BE2C (cell line): ENCODE measurements around the gene ETDB.

Source experiments
- DNase-seq: peaks from one replicate; pipeline ENCODE4 v3.0.0-alpha.2; 2020
- H3K27me3 ChIP-seq: fragments of 250-450 bp; sonication (Bioruptor Pico); 2 replicates; pipeline ENCODE4 v1.5.1; 2020; ENCODE audit warnings: mild to moderate bottlenecking
- H3K36me3 ChIP-seq: fragments of 250-450 bp; sonication (Bioruptor Pico); 2 replicates; pipeline ENCODE4 v1.5.1; 2020; ENCODE audit warnings: mild to moderate bottlenecking
- H3K4me1 ChIP-seq: fragments of 250-450 bp; sonication (Bioruptor Pico); 2 replicates; pipeline ENCODE4 v1.5.1; 2020
- H3K4me3 ChIP-seq: 2 replicates; pipeline ENCODE4 v1.5.1; 2011; ENCODE audit warnings: low read depth, low read length
- H3K9me3 ChIP-seq: fragments of 250-450 bp; sonication (Bioruptor Pico); 2 replicates; pipeline ENCODE4 v1.5.1; 2020
- CTCF ChIP-seq: IDR thresholded peaks from 2 replicates; pipeline ENCODE4 v1.5.1; 2012; ENCODE audit warnings: mild to moderate bottlenecking, low read depth, low read length

The ETDB gene

GRCh38 chrX:135086197-135086854 is 34.0 kb downstream of the ETDB start:
- DNase-seq = no peak
- no peaks in the 10 kb centered on the region for H3K36me3 ChIP-seq

GRCh38 chrX:135081693-135082404 is 38.5 kb downstream of the ETDB start:
- TF ChIP-seq CTCF = no peak
- no peaks in the 10 kb centered on the region for H3K9me3 ChIP-seq
- H3K27me3 ChIP-seq = no peaks in the 10 kb centered on the region
- no peaks in the 10 kb centered on the region for H3K4me1 ChIP-seq
- no peak overlapping the region for H3K4me3 ChIP-seq
- no peak for DNase-seq
- H3K36me3 ChIP-seq = no peaks in the 10 kb centered on the region

More at GRCh38 chrX:135086197-135086854, 34.0 kb downstream of the ETDB start:
- peak; percentile 65 for TF ChIP-seq CTCF
- Histone ChIP-seq H3K27me3 (no peaks in the 10 kb centered on the region), H3K4me1 (no peaks in the 10 kb centered on the region), H3K9me3 (no peaks in the 10 kb centered on the region), H3K4me3 (no peak overlapping the region)
